WTC11 (cell line): Measurements from ENCODE around the gene FNIP2. TPM values are rescaled to one million over a fixed set of nuclear protein-coding genes. Genes with fewer than 3 reads are reported as not detected.

Experiments
- ATAC-seq: fragments of 200-7000 bp; cut with Tn5 transposase; 2 replicates; pipeline ENCODE4 v1.10.0; 2021; ENCODE audit warnings: mild to moderate bottlenecking, moderate library complexity
- CTCF ChIA-PET: fragments of 300-600 bp; sonication (Branson Sonifier 250); formaldehyde crosslinking; loops from one replicate; lab custom pipeline; 2021; ENCODE audit warnings: antibody characterized with exemption; lab: Charles Lee
- POLR2A ChIA-PET: fragments of 350-600 bp; sonication (Branson Sonifier 250); formaldehyde crosslinking; loops from one replicate; lab custom pipeline; 2021; ENCODE audit warnings: antibody characterized with exemption; lab: Charles Lee
- DNase-seq: peaks from one replicate; pipeline ENCODE4 v3.0.0; 2021; ENCODE audit warnings: low spot score
- H3K27ac Mint-ChIP-seq: 2 replicates; pipeline ENCODE4 v1.8.0; 2021; ENCODE audit warnings: mixed read lengths
- H3K27me3 Mint-ChIP-seq: 2 replicates; pipeline ENCODE4 v1.8.0; 2021; ENCODE audit warnings: low read depth, mild to moderate bottlenecking, moderate library complexity, mixed read lengths
- H3K36me3 Mint-ChIP-seq: 2 replicates; pipeline ENCODE4 v1.8.0; 2021; ENCODE audit warnings: mixed read lengths
- H3K4me1 Mint-ChIP-seq: 2 replicates; pipeline ENCODE4 v1.8.0; 2022; ENCODE audit warnings: mixed read lengths
- H3K4me3 Mint-ChIP-seq: 2 replicates; pipeline ENCODE4 v1.8.0; 2021; ENCODE audit warnings: mild to moderate bottlenecking, moderate library complexity, mixed read lengths
- H3K9me3 Mint-ChIP-seq: 2 replicates; pipeline ENCODE4 v1.8.0; 2021; ENCODE audit warnings: mixed read lengths
- CBFB ChIP-seq: sonication (generic); formaldehyde crosslinking; IDR thresholded peaks from 2 replicates; pipeline ENCODE4 v1.8.1; 2022; ENCODE audit warnings: mild to moderate bottlenecking, low read depth, missing genetic modification reagents
- CTCF ChIP-seq: fragments of 200-600 bp; IDR thresholded peaks from 2 replicates; pipeline ENCODE4 v1.8.0; 2022; ENCODE audit warnings: antibody characterized with exemption
- ELF4 ChIP-seq: sonication (generic); formaldehyde crosslinking; IDR thresholded peaks from 2 replicates; pipeline ENCODE4 v1.8.1; 2022; ENCODE audit warnings: low read depth, mild to moderate bottlenecking, moderate library complexity, missing genetic modification reagents
- ESRRA ChIP-seq: sonication (generic); formaldehyde crosslinking; IDR thresholded peaks from 2 replicates; pipeline ENCODE4 v1.8.1; 2022; ENCODE audit warnings: mild to moderate bottlenecking, missing genetic modification reagents, borderline replicate concordance
- FOXJ3 ChIP-seq: sonication (generic); formaldehyde crosslinking; IDR thresholded peaks from 2 replicates; pipeline ENCODE4 v1.9.0; 2021; ENCODE audit warnings: missing genetic modification reagents, mild to moderate bottlenecking, borderline replicate concordance
- GABPB1 ChIP-seq: sonication (generic); formaldehyde crosslinking; IDR thresholded peaks from 2 replicates; pipeline ENCODE4 v1.8.1; 2023; ENCODE audit warnings: mild to moderate bottlenecking, missing genetic modification reagents
- GTF2I ChIP-seq: fragments of 250-450 bp; sonication (Bioruptor Pico); conservative IDR thresholded peaks from 2 replicates; pipeline ENCODE4 v1.4.0; 2021; ENCODE audit warnings: mild to moderate bottlenecking
- HMGA2 ChIP-seq: fragments of 250-450 bp; sonication (Bioruptor Pico); IDR thresholded peaks from 2 replicates; pipeline ENCODE4 v1.4.0; 2021; ENCODE audit warnings: mild to moderate bottlenecking, moderate library complexity
- NFATC4 ChIP-seq: fragments of 250-450 bp; sonication (Bioruptor Pico); IDR thresholded peaks from 2 replicates; pipeline ENCODE4 v1.9.0; 2021; ENCODE audit warnings: mild to moderate bottlenecking
- OVOL2 ChIP-seq: fragments of 250-450 bp; sonication (Bioruptor Pico); IDR thresholded peaks from 2 replicates; pipeline ENCODE4 v1.9.0; 2021; ENCODE audit warnings: mild to moderate bottlenecking, borderline replicate concordance
- PRDM15 ChIP-seq: sonication (generic); formaldehyde crosslinking; IDR thresholded peaks from 2 replicates; pipeline ENCODE4 v1.8.0; 2022; ENCODE audit warnings: missing genetic modification reagents
- RORB ChIP-seq: fragments of 250-450 bp; sonication (Bioruptor Pico); IDR thresholded peaks from 2 replicates; pipeline ENCODE4 v1.9.0; 2021; ENCODE audit warnings: mild to moderate bottlenecking
- SOX15 ChIP-seq: fragments of 250-450 bp; sonication (Bioruptor Pico); IDR thresholded peaks from 2 replicates; pipeline ENCODE4 v1.9.0; 2021; ENCODE audit warnings: mild to moderate bottlenecking
- TP53 ChIP-seq: sonication (generic); formaldehyde crosslinking; IDR thresholded peaks from 2 replicates; pipeline ENCODE4 v1.8.1; 2023; ENCODE audit warnings: mild to moderate bottlenecking, missing genetic modification reagents
- ZNF121 ChIP-seq: sonication (generic); formaldehyde crosslinking; IDR thresholded peaks from 2 replicates; pipeline ENCODE4 v1.8.0; 2023; ENCODE audit warnings: missing genetic modification reagents
- ZNF423 ChIP-seq: fragments of 250-450 bp; sonication (Bioruptor Pico); IDR thresholded peaks from 2 replicates; pipeline ENCODE4 v2.1.2; 2022; ENCODE audit warnings: mild to moderate bottlenecking, moderate library complexity
- total RNA-seq: library from RNA; stranded (reverse); gene quantifications from 3 replicates; pipeline ENCODE4 v1.2.3, GENCODE V29; 2021
- TF ChIP-seq, protein P1 (sequence below): fragments of 250-450 bp; sonication (Bioruptor Pico); IDR thresholded peaks from 2 replicates; pipeline ENCODE4 v1.9.0; 2021; ENCODE audit warnings: mild to moderate bottlenecking, borderline replicate concordance
- TF ChIP-seq, protein P2 (sequence below): sonication (generic); formaldehyde crosslinking; IDR thresholded peaks from 2 replicates; pipeline ENCODE4 v1.8.0; 2022; ENCODE audit warnings: mild to moderate bottlenecking, missing genetic modification reagents
- TF ChIP-seq, protein P3 (sequence below): fragments of 250-450 bp; sonication (Bioruptor Pico); IDR thresholded peaks from 2 replicates; pipeline ENCODE4 v2.1.2; 2022; ENCODE audit warnings: mild to moderate bottlenecking, moderate library complexity
- TF ChIP-seq, protein P4 (sequence below): sonication (generic); formaldehyde crosslinking; IDR thresholded peaks from 2 replicates; pipeline ENCODE4 v1.8.0; 2022; ENCODE audit warnings: mild to moderate bottlenecking, missing genetic modification reagents

Gene FNIP2
- total RNA-seq, 1 experiment from 2014 or later = 8.6 TPM

DNA sequence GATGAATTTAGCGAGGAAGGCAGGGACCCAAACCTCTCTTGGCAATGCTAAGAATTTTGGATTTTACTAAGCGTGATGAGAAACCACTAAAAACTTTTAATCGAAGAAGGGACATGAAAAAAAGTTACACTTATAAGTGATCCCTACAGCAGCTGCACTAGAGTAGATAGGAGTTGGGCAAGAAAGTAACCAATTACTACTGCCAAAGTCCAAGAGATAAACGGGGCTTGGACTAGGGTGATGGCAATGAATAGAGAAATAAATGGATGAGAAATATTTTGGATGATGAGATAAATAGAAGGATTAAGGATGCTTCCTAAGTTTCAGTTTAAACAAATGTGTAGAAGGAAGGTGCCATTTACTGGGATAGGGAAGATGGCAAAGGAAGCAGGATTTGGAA, 6.3 kb upstream of the FNIP2 start:
- ATAC-seq (no peak), DNase-seq (no peak)
- no peak for TF ChIP-seq ZNF423
- TF ChIP-seq GABPB1 (CRISPR knock-in tag) = no peak
- ChIA-PET POLR2A (no interaction called here), CTCF (interaction anchor here (1.5 kb wide), 1 partner anchor 89 kb away, joined by 3 read pairs; no protein-coding TSS in a partner anchor)
- Mint-ChIP-seq H3K27me3 (peaks cover 5% of the 10 kb centered on the region), H3K9me3 (peaks cover 16% of the 10 kb centered on the region), H3K4me3 (no peak overlapping the region), H3K27ac (no peak overlapping the region), H3K4me1 (peaks cover 4% of the 10 kb centered on the region), H3K36me3 (peaks cover 18% of the 10 kb centered on the region)

GRCh38 chr4:158763462-158763861, 5.4 kb upstream of the FNIP2 start:
- no peak overlapping the region for H3K4me3 Mint-ChIP-seq
- peaks cover 8% of the 10 kb centered on the region for H3K27me3 Mint-ChIP-seq
- CTCF ChIA-PET = interaction anchor here (0.6 to 1.5 kb wide), 2 partner anchors 88 to 509 kb away, joined by 3 read pairs; no protein-coding TSS in a partner anchor
- peaks cover 12% of the 10 kb centered on the region for H3K36me3 Mint-ChIP-seq
- POLR2A ChIA-PET = interaction anchor here (0.6 kb wide), 1 partner anchor 465 kb away, joined by 3 read pairs; no protein-coding TSS in a partner anchor
- no peak for ATAC-seq
- H3K4me1 Mint-ChIP-seq = peaks cover 12% of the 10 kb centered on the region
- H3K27ac Mint-ChIP-seq = no peak overlapping the region
- TF ChIP-seq CTCF (no peak), ESRRA (CRISPR knock-in tag) (no peak), FOXJ3 (no peak), HMGA2 (CRISPR knock-in tag) (no peak), GTF2I (no peak), RORB (no peak), ELF4 (no peak), CBFB (no peak), ZNF121 (CRISPR knock-in tag) (no peak), SOX15 (CRISPR knock-in tag) (no peak), OVOL2 (CRISPR knock-in tag) (no peak)
- TF ChIP-seq, protein P1, sequence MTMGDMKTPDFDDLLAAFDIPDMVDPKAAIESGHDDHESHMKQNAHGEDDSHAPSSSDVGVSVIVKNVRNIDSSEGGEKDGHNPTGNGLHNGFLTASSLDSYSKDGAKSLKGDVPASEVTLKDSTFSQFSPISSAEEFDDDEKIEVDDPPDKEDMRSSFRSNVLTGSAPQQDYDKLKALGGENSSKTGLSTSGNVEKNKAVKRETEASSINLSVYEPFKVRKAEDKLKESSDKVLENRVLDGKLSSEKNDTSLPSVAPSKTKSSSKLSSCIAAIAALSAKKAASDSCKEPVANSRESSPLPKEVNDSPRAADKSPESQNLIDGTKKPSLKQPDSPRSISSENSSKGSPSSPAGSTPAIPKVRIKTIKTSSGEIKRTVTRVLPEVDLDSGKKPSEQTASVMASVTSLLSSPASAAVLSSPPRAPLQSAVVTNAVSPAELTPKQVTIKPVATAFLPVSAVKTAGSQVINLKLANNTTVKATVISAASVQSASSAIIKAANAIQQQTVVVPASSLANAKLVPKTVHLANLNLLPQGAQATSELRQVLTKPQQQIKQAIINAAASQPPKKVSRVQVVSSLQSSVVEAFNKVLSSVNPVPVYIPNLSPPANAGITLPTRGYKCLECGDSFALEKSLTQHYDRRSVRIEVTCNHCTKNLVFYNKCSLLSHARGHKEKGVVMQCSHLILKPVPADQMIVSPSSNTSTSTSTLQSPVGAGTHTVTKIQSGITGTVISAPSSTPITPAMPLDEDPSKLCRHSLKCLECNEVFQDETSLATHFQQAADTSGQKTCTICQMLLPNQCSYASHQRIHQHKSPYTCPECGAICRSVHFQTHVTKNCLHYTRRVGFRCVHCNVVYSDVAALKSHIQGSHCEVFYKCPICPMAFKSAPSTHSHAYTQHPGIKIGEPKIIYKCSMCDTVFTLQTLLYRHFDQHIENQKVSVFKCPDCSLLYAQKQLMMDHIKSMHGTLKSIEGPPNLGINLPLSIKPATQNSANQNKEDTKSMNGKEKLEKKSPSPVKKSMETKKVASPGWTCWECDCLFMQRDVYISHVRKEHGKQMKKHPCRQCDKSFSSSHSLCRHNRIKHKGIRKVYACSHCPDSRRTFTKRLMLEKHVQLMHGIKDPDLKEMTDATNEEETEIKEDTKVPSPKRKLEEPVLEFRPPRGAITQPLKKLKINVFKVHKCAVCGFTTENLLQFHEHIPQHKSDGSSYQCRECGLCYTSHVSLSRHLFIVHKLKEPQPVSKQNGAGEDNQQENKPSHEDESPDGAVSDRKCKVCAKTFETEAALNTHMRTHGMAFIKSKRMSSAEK = no peak
- TF ChIP-seq, protein P2, sequence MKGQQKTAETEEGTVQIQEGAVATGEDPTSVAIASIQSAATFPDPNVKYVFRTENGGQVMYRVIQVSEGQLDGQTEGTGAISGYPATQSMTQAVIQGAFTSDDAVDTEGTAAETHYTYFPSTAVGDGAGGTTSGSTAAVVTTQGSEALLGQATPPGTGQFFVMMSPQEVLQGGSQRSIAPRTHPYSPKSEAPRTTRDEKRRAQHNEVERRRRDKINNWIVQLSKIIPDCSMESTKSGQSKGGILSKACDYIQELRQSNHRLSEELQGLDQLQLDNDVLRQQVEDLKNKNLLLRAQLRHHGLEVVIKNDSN (CRISPR knock-in tag) = no peak
- TF ChIP-seq, protein P3, sequence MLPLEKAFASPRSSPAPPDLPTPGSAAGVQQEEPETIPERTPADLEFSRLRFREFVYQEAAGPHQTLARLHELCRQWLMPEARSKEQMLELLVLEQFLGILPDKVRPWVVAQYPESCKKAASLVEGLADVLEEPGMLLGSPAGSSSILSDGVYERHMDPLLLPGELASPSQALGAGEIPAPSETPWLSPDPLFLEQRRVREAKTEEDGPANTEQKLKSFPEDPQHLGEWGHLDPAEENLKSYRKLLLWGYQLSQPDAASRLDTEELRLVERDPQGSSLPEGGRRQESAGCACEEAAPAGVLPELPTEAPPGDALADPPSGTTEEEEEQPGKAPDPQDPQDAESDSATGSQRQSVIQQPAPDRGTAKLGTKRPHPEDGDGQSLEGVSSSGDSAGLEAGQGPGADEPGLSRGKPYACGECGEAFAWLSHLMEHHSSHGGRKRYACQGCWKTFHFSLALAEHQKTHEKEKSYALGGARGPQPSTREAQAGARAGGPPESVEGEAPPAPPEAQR (CRISPR knock-in tag) = no peak
- H3K9me3 Mint-ChIP-seq = peaks cover 9% of the 10 kb centered on the region
- no peak for DNase-seq

- peaks cover 22% of the 10 kb centered on the region for H3K27me3 Mint-ChIP-seq
- CTCF ChIA-PET = no interaction called here
- no peak overlapping the region for H3K27ac Mint-ChIP-seq
- no peaks in the 10 kb centered on the region for H3K9me3 Mint-ChIP-seq
- no peak for DNase-seq
- no peak overlapping the region for H3K4me3 Mint-ChIP-seq
- no peak for ATAC-seq
- H3K4me1 Mint-ChIP-seq = peaks cover 29% of the 10 kb centered on the region
- H3K36me3 Mint-ChIP-seq = no peaks in the 10 kb centered on the region
- POLR2A ChIA-PET = no interaction called here
- TF ChIP-seq, protein P4, sequence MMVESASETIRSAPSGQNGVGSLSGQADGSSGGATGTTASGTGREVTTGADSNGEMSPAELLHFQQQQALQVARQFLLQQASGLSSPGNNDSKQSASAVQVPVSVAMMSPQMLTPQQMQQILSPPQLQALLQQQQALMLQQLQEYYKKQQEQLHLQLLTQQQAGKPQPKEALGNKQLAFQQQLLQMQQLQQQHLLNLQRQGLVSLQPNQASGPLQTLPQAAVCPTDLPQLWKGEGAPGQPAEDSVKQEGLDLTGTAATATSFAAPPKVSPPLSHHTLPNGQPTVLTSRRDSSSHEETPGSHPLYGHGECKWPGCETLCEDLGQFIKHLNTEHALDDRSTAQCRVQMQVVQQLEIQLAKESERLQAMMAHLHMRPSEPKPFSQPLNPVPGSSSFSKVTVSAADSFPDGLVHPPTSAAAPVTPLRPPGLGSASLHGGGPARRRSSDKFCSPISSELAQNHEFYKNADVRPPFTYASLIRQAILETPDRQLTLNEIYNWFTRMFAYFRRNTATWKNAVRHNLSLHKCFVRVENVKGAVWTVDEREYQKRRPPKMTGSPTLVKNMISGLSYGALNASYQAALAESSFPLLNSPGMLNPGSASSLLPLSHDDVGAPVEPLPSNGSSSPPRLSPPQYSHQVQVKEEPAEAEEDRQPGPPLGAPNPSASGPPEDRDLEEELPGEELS (CRISPR knock-in tag) = no peak
- TF ChIP-seq TP53 (CRISPR knock-in tag) = no peak
- no peak for TF ChIP-seq PRDM15 (CRISPR knock-in tag)
- no peak for TF ChIP-seq RORB
- no peak for TF ChIP-seq NFATC4 (CRISPR knock-in tag)
Observed at GRCh38 chr4:158766434-158767044, 2.3 kb upstream of the FNIP2 start.
